HEK293T (cell line): Measurements from ENCODE around the gene ASPRV1.

Experiments
- ARNT ChIP-seq: fragments of 450-650 bp; IDR thresholded peaks from 2 replicates; pipeline ENCODE4 v1.6.1; 2017; ENCODE audit warnings: mild to moderate bottlenecking
- FOXA1 ChIP-seq: fragments of 450-650 bp; IDR thresholded peaks from 2 replicates; pipeline ENCODE4 v1.6.1; 2016; ENCODE audit warnings: mild to moderate bottlenecking
- LEF1 ChIP-seq: fragments of 450-650 bp; IDR thresholded peaks from 2 replicates; pipeline ENCODE4 v1.6.1; 2017; ENCODE audit warnings: mild to moderate bottlenecking, borderline replicate concordance
- SP1 ChIP-seq: fragments of 450-650 bp; IDR thresholded peaks from 2 replicates; pipeline ENCODE4 v1.6.1; 2017

GRCh38 chr2:70010576-70011111, 49.2 kb upstream of the ASPRV1 start:
- TF ChIP-seq ARNT = no peak
- no peak for TF ChIP-seq LEF1
- no peak for TF ChIP-seq FOXA1
- TF ChIP-seq SP1 = no peak
